ENCODE data around the gene ACAD10. TPM values are rescaled to one million over a fixed set of nuclear protein-coding genes. Genes with fewer than 3 reads are reported as not detected.

The ACAD10 gene
- total and polyA plus RNA-seq, 10 of the 15 experiments (the other 5 are each of a cell fraction or from before 2014, with no cell fraction given) = 2.9 to 21.9 (median 17.5) TPM

GRCh38 chr12:111792155-111792855, 106.5 kb downstream of the ACAD10 start (continued):
- TF ChIP-seq NFIC (IDR thresholded peaks at IDR 0.05; ENCODE audit: low read depth, low read length) (no peak), CHD2 (IDR thresholded peaks at IDR 0.05; ENCODE audit: borderline replicate concordance, low read depth, low read length) (no peak), EP300 (IDR thresholded peaks at IDR 0.05; ENCODE audit: borderline replicate concordance in 1 of 2, control insufficient read depth in 1 of 2, low read depth in 2 of 2, low read length in 2 of 2) (no peak), ETV6 (conservative IDR thresholded peaks at IDR 0.05 in 1 of 2, IDR thresholded peaks at IDR 0.05 in 1 of 2; ENCODE audit: borderline replicate concordance in 1 of 2, low read depth in 1 of 2) (no peak), RELB (IDR thresholded peaks at IDR 0.05; ENCODE audit: low read depth) (no peak), TBL1XR1 (IDR thresholded peaks at IDR 0.05; ENCODE audit: low read depth, low read length) (no peak), ZBTB11 (CRISPR knock-in tag; IDR thresholded peaks at IDR 0.05) (no peak), HSF1 (IDR thresholded peaks at IDR 0.05; ENCODE audit: low read depth, low read length) (no peak), NR2F1 (conservative IDR thresholded peaks at IDR 0.05) (no peak)
